ENCODE results near the gene CHD1L. TPM values are rescaled to one million over a fixed set of nuclear protein-coding genes. Genes with fewer than 3 reads are reported as not detected.

The CHD1L gene
- total RNA-seq, 1 donor from 2014 or later, result 49.5 TPM

Other genes starting within 250 kb of the CHD1L start
- 4.3 and 5.6 TPM in 2 replicates for gene PRKAB2, start 70.2 kb upstream of the CHD1L start, total RNA-seq
- gene FMO5, start 17.3 kb upstream of the CHD1L start, total RNA-seq, result 0.53 and 0.73 TPM in 2 replicates

Measured in pulmonary artery endothelial cell (primary cell).